Loucy (cell line): ENCODE results near the gene DMBX1.

ENCODE experiments used
- H2AFZ ChIP-seq: fragments of 200-600 bp; sonication (generic); 2 replicates; pipeline ENCODE4 v1.6.0; 2016; ENCODE audit warnings: antibody characterized with exemption, mild to moderate bottlenecking, low read length, moderate library complexity
- H3F3A ChIP-seq: fragments of 200-600 bp; 2 replicates; pipeline ENCODE4 v1.6.0; 2016; ENCODE audit warnings: antibody characterized with exemption, low read depth, mild to moderate bottlenecking
- H3K27me3 ChIP-seq: fragments of 200-600 bp; sonication (generic); 2 replicates; pipeline ENCODE4 v1.6.1; 2014; ENCODE audit warnings: low read length, mild to moderate bottlenecking; ENCODE audit not compliant: insufficient read depth, poor library complexity, severe bottlenecking
- H3K36me3 ChIP-seq: fragments of 200-600 bp; sonication (generic); 2 replicates; pipeline ENCODE4 v1.6.1; 2016; ENCODE audit warnings: low read length; ENCODE audit not compliant: insufficient read depth
- H3K4me1 ChIP-seq: fragments of 200-600 bp; sonication (generic); 2 replicates; pipeline ENCODE4 v1.5.1; 2014; ENCODE audit warnings: low read length, mild to moderate bottlenecking; ENCODE audit not compliant: insufficient read depth, poor library complexity, severe bottlenecking
- H3K4me2 ChIP-seq: fragments of 200-600 bp; sonication (generic); 2 replicates; pipeline ENCODE4 v1.6.0; 2014; ENCODE audit warnings: antibody characterized with exemption, low read length, low read depth, mild to moderate bottlenecking; ENCODE audit not compliant: poor library complexity, severe bottlenecking
- H3K4me3 ChIP-seq: fragments of 200-600 bp; sonication (generic); 2 replicates; pipeline ENCODE4 v1.5.1; 2014; ENCODE audit warnings: low read length, mild to moderate bottlenecking, mixed read lengths; ENCODE audit not compliant: poor library complexity, severe bottlenecking
- H3K79me2 ChIP-seq: fragments of 200-600 bp; sonication (generic); 2 replicates; pipeline ENCODE4 v1.6.1; 2014; ENCODE audit warnings: low read length; ENCODE audit not compliant: insufficient read depth
- H3K9ac ChIP-seq: fragments of 200-600 bp; sonication (generic); 2 replicates; pipeline ENCODE4 v1.6.0; 2014; ENCODE audit warnings: mild to moderate bottlenecking, low read depth, low read length, moderate library complexity; ENCODE audit not compliant: poor library complexity, severe bottlenecking
- H3K9me2 ChIP-seq: fragments of 200-600 bp; sonication (generic); replicated peaks from 2 replicates; pipeline ENCODE4 v1.6.1; 2016; ENCODE audit warnings: low read depth, low read length, mixed read lengths
- H3K9me3 ChIP-seq: fragments of 200-600 bp; sonication (generic); 2 replicates; pipeline ENCODE4 v1.6.1; 2014; ENCODE audit warnings: mild to moderate bottlenecking, antibody characterized with exemption, low read length, low read depth; ENCODE audit not compliant: insufficient read depth
- H4K20me1 ChIP-seq: fragments of 200-600 bp; sonication (generic); 2 replicates; pipeline ENCODE4 v1.6.0; 2014; ENCODE audit warnings: antibody characterized with exemption, low read length, mild to moderate bottlenecking; ENCODE audit not compliant: insufficient read depth, poor library complexity, severe bottlenecking
- CTCF ChIP-seq: fragments of 200-600 bp; sonication (generic); conservative IDR thresholded peaks from 2 replicates; pipeline ENCODE4 v1.5.1; 2014; ENCODE audit warnings: mild to moderate bottlenecking, antibody characterized with exemption, low read length
- EZH2phosphoT487 ChIP-seq: fragments of 200-600 bp; IDR thresholded peaks from 2 replicates; pipeline ENCODE4 v1.6.1; 2018; ENCODE audit warnings: antibody characterized with exemption, mild to moderate bottlenecking, moderate library complexity, borderline replicate concordance

DMBX1 gene

GRCh38 chr1:46501528-46501927 is 11.9 kb downstream of the DMBX1 start:
- Histone ChIP-seq H4K20me1 (no peaks in the 10 kb centered on the region), H3F3A (no peaks in the 10 kb centered on the region), H3K79me2 (no peaks in the 10 kb centered on the region), H2AFZ (no peak overlapping the region), H3K9me3 (no peaks in the 10 kb centered on the region), H3K4me2 (no peak overlapping the region), H3K4me1 (no peaks in the 10 kb centered on the region), H3K9me2 (no peaks in the 10 kb centered on the region), H3K36me3 (no peaks in the 10 kb centered on the region), H3K27me3 (no peaks in the 10 kb centered on the region), H3K4me3 (no peak overlapping the region), H3K9ac (no peak overlapping the region)
- TF ChIP-seq CTCF (no peak), EZH2phosphoT487 (no peak)

- no peak overlapping the region for H3K4me2 ChIP-seq
- H2AFZ ChIP-seq, result no peak overlapping the region
- no peaks in the 10 kb centered on the region for H3K36me3 ChIP-seq
- no peak overlapping the region for H3K4me3 ChIP-seq
- no peaks in the 10 kb centered on the region for H3K4me1 ChIP-seq
- TF ChIP-seq EZH2phosphoT487 (no peak), CTCF (no peak)
- no peak overlapping the region for H3K9ac ChIP-seq
- no peaks in the 10 kb centered on the region for H3K79me2 ChIP-seq
- H3F3A ChIP-seq, result no peaks in the 10 kb centered on the region
- no peaks in the 10 kb centered on the region for H3K9me3 ChIP-seq
- H4K20me1 ChIP-seq, result no peaks in the 10 kb centered on the region
- H3K27me3 ChIP-seq, result no peaks in the 10 kb centered on the region
- no peaks in the 10 kb centered on the region for H3K9me2 ChIP-seq
These were observed 13.8 kb downstream of the DMBX1 start for GRCh38 chr1:46503421-46503820.

GRCh38 chr1:46506470-46507219 is 17.0 kb downstream of the DMBX1 start:
- Histone ChIP-seq H3K36me3 (no peaks in the 10 kb centered on the region), H2AFZ (no peak overlapping the region), H3K4me1 (no peaks in the 10 kb centered on the region), H3K9me3 (no peaks in the 10 kb centered on the region), H3K4me2 (no peak overlapping the region), H3K27me3 (no peaks in the 10 kb centered on the region), H3K4me3 (no peak overlapping the region), H4K20me1 (no peaks in the 10 kb centered on the region), H3K9me2 (no peaks in the 10 kb centered on the region), H3F3A (no peaks in the 10 kb centered on the region), H3K9ac (no peak overlapping the region), H3K79me2 (no peaks in the 10 kb centered on the region)
- TF ChIP-seq CTCF (no peak), EZH2phosphoT487 (no peak)
